ENCODE results near the gene BRAT1. TPM values are rescaled to one million over a fixed set of nuclear protein-coding genes. Genes with fewer than 3 reads are reported as not detected.

The BRAT1 gene
- total RNA-seq, 1 donor from 2014 or later: 43.7 TPM

DNA sequence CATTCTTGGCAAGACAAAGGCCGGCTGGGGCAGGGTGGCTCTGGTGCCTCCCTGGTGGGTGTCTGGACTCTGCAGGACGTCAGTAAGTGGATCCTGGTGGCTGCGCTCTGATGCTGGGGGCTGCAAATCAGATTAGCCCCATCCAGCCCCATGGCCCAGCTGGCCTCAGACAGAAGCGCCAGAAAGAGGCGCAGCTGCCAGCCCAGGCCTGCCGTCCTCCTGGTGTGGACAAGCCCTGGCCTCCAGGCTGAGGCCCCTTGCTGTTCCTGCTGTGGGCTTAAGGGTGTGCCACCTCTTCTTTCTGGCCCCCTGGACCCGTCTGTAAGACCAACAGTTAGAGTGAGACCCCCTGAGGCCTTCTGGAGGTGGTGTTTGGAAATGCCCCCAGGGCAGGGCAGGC is 41.6 kb downstream of the BRAT1 start:
- H3K4me3 Mint-ChIP-seq (ENCODE audit: low read depth): no peak overlapping the region
- peaks cover 23% of the 10 kb centered on the region for H3K4me1 Mint-ChIP-seq (ENCODE audit: low read depth)
- H3K9me3 Mint-ChIP-seq (ENCODE audit: low read depth): no peaks in the 10 kb centered on the region
- DNase-seq (ENCODE audit: low spot score, unreplicated experiment): no peak
- TF ChIP-seq, protein P1, sequence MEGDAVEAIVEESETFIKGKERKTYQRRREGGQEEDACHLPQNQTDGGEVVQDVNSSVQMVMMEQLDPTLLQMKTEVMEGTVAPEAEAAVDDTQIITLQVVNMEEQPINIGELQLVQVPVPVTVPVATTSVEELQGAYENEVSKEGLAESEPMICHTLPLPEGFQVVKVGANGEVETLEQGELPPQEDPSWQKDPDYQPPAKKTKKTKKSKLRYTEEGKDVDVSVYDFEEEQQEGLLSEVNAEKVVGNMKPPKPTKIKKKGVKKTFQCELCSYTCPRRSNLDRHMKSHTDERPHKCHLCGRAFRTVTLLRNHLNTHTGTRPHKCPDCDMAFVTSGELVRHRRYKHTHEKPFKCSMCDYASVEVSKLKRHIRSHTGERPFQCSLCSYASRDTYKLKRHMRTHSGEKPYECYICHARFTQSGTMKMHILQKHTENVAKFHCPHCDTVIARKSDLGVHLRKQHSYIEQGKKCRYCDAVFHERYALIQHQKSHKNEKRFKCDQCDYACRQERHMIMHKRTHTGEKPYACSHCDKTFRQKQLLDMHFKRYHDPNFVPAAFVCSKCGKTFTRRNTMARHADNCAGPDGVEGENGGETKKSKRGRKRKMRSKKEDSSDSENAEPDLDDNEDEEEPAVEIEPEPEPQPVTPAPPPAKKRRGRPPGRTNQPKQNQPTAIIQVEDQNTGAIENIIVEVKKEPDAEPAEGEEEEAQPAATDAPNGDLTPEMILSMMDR (IDR thresholded peaks at IDR 0.05; ENCODE audit: unreplicated experiment): no peak
- peaks cover 18% of the 10 kb centered on the region for H3K27me3 Mint-ChIP-seq
- no peak overlapping the region for H3K27ac Mint-ChIP-seq
- H3K36me3 Mint-ChIP-seq (ENCODE audit: insufficient read depth): no peaks in the 10 kb centered on the region

DNA sequence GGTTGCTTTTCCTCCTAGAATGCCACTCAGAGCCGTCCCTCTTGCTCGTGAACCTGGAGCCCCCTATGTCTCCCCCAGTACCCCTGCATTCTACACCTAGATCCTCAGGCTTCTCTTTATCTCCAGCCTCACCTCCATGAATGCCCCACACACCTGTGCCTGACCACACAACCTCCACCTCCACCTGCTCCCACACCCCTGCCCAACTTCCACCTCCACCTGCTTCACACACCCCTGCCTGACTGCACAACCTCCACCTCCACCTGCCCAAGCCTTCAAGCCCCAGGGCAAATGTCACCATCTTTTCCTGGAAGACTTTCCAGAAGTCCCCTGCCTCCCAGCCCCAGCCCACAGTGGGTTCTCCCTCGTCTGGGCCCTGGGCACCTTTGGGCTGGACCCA is 42.6 kb downstream of the BRAT1 start:
- Mint-ChIP-seq H3K36me3 (ENCODE audit: insufficient read depth) (no peaks in the 10 kb centered on the region), H3K27me3 (peaks cover 10% of the 10 kb centered on the region), H3K4me3 (ENCODE audit: low read depth) (no peak overlapping the region), H3K27ac (peak overlapping the region; percentile 49), H3K9me3 (ENCODE audit: low read depth) (no peaks in the 10 kb centered on the region), H3K4me1 (ENCODE audit: low read depth) (peaks cover 21% of the 10 kb centered on the region)
- TF ChIP-seq, protein P1 (IDR thresholded peaks at IDR 0.05; ENCODE audit: unreplicated experiment): no peak
- no peak for DNase-seq (ENCODE audit: low spot score, unreplicated experiment)

DNA sequence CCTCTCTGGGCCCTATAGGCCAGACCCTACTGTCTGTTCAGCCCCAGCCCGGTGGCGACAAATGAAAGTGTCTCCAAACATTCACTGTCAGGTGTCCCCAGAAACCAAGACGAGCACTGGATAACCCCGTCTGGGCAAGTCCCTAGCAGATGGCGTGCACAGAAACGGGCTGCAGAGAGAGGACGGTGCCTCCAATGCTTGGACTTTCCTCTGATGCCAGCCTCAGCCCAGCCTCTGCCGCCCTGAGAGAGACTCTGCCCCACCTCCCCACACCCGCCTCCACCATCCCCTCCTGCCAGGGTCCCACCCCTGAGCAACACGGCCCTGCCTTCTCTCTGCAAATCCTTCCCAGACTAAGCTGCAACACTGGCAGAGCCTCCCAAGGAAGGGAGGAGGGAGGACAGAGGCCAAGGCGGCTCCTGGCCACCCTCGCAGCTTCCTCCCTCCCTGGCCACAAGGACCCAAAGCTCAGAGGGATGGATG is 43.1 kb downstream of the BRAT1 start:
- H3K36me3 Mint-ChIP-seq (ENCODE audit: insufficient read depth): no peaks in the 10 kb centered on the region
- peaks cover 6% of the 10 kb centered on the region for H3K27me3 Mint-ChIP-seq
- H3K4me1 Mint-ChIP-seq (ENCODE audit: low read depth): peaks cover 19% of the 10 kb centered on the region
- no peak overlapping the region for H3K27ac Mint-ChIP-seq
- H3K9me3 Mint-ChIP-seq (ENCODE audit: low read depth): no peaks in the 10 kb centered on the region
- DNase-seq (ENCODE audit: low spot score, unreplicated experiment): no peak
- TF ChIP-seq, protein P1 (IDR thresholded peaks at IDR 0.05; ENCODE audit: unreplicated experiment): no peak
- no peak overlapping the region for H3K4me3 Mint-ChIP-seq (ENCODE audit: low read depth)

DNA sequence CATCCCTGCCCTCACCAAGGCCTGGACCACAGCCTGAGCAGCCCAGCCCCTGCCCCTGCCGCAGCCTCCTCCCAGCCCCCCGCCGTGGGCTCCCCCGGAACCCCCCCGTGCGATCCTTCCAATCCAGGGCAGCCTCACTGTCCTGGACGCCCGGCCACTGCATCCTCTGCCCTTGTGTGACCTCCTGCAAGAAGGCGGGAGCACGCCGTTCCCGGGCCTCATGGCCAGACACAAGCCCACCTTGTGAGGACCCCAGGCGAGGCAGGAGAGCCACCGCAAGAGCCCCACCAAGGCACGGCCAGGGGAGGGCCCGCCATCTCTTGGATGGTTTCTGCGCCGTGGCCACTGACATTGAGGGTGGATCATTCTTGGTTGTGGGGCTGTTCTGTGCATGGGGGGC is 43.6 kb downstream of the BRAT1 start:
- Mint-ChIP-seq H3K4me1 (ENCODE audit: low read depth) (peaks cover 19% of the 10 kb centered on the region), H3K27me3 (peaks cover 5% of the 10 kb centered on the region), H3K36me3 (ENCODE audit: insufficient read depth) (no peaks in the 10 kb centered on the region), H3K27ac (peak overlapping the region; percentile 76), H3K4me3 (ENCODE audit: low read depth) (no peak overlapping the region), H3K9me3 (ENCODE audit: low read depth) (no peaks in the 10 kb centered on the region)
- DNase-seq (ENCODE audit: low spot score, unreplicated experiment): no peak
- TF ChIP-seq, protein P1 (IDR thresholded peaks at IDR 0.05; ENCODE audit: unreplicated experiment): no peak

DNA sequence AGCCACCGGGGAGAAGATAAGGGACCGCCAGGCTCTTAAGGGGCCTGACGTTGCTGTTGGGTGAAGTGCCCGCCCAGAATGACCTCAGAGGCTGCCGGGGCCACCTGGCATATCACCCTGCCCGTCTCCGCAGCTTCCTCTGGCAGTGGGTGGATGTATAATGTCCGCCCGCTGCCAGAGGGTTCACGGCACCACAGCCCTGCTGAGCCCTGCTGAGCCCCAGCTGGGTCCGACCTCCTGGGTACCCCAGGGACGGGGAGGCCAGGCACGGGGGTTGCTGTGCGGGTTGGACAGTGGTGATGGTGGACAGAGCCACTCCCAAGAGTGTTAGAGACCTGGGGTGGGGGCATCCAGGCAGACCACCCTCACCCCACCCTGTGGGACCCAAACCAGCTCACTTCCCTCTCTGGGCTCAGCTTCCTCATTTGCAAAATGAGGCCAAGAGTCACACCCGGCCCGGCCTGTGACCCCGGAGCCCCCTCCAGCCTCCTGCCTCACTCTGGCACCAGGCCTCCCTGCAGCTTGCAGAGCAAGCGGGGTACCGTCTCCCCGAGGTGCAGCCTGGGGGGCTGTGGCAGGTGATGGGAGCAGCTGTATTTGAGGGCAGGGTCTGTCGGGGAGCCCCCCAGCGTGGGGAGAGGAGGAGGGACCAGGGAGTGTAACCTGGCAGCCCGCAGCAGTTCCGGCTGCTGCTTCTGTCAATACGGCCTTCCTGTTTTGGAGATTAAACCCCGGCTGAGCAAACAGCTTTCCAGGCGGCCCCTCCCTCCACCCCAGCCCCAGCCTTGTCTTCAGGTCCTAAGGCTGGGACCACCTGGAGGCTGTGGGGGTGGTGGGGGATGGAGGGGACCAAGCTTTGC is 44.2 kb downstream of the BRAT1 start:
- Mint-ChIP-seq H3K4me1 (ENCODE audit: low read depth) (peaks cover 16% of the 10 kb centered on the region), H3K36me3 (ENCODE audit: insufficient read depth) (no peaks in the 10 kb centered on the region), H3K4me3 (ENCODE audit: low read depth) (no peak overlapping the region), H3K9me3 (ENCODE audit: low read depth) (no peaks in the 10 kb centered on the region), H3K27ac (no peak overlapping the region), H3K27me3 (peaks cover 5% of the 10 kb centered on the region)
- TF ChIP-seq, protein P1 (IDR thresholded peaks at IDR 0.05; ENCODE audit: unreplicated experiment): no peak
- DNase-seq (ENCODE audit: low spot score, unreplicated experiment): no peak
